Cardiac septum (tissue), 1 donor: ENCODE data around the gene FRYL. TPM values are rescaled to one million over a fixed set of nuclear protein-coding genes. Genes with fewer than 3 reads are reported as not detected.
"Not testable (repeated sequence)": the region's sequence is repeated elsewhere in the genome, so short reads cannot be mapped to it uniquely, and the experiment has no call there.

Source experiments
- DNase-seq: peaks from one replicate; pipeline ENCODE4 v3.0.0-alpha.2; 2020; ENCODE audit warnings: low spot score
- intact Hi-C: fragments of 100-400 bp; cut with DNase I; formaldehyde crosslinking; loops from one replicate; pipeline ENCODE4 v1.14.0; 2022
- total RNA-seq: library from RNA; stranded (reverse); fragmentation: NEBNext Ultra II Directional; extraction: Animal tissue kit (Norgen Biotek cat#: 25700); gene quantifications from one replicate; pipeline ENCODE4 v1.2.1, GENCODE V29; 2021
- donor health status: DM: no; HTN: no; CAD: no.

The FRYL gene
- total RNA-seq, 1 donor from 2014 or later: 41.0 TPM

DNA sequence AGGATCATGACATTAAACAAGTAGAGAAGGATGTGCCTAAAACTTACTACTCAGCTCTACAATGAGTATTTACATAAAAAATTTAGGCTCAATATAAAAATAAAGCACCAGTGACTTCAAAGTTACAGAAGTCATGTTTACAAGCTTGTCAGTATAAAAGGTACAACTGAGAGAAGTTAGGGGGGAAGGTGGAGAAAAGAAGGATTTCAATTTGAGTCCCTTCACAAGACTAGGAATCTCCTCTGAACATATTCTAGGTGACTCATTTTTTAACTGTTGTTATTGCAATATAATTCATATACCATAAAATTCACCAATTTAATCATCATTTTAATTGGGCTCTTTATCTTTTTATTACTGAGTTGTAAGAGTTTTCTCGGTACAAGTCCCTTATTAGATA, 26.9 kb downstream of the FRYL start:
- no peak for DNase-seq
- intact Hi-C loops: no loop called here

GRCh38 chr4:48752726-48753125, 27.4 kb downstream of the FRYL start:
- no peak for DNase-seq
- intact Hi-C loops: no loop called here

- DNase-seq: no peak
- intact Hi-C loops: no loop called here
Measured at GRCh38 chr4:48752246-48752645, 27.8 kb downstream of the FRYL start.

DNA sequence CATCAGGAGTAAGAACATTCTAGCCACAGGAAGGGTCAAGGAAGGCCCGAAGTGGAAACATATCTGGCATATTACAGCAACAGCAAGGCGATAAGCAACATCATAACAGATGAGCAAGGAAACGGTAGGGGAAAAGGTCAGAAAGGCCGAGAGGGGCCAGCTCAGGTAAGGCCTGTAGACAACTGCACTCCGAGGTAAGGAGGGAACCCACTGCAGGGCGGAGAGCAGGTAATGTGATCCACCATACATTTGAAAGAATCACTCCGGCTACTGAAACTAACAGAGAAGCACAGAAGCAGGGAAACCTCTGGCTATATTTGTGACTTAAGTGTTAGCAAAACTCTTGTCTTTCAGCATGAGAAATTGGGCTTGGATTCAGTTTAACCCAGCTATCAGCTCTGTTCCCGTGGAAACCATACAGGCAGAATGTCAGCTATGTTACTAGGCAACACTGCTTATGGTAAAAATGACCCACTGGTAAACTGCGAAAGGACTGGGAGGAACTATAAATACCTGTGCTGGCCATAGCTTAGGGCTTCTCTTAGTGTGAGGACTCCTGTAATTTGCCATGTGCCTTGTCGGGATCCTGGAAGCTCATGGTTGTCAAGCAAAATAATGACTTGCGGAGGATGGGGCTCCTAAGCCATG, 31.0 kb downstream of the FRYL start:
- intact Hi-C loops: no loop called here
- DNase-seq: no peak

- DNase-seq: no peak
- intact Hi-C loops: no loop called here
Measured at GRCh38 chr4:48746608-48747362, 33.3 kb downstream of the FRYL start.

DNA sequence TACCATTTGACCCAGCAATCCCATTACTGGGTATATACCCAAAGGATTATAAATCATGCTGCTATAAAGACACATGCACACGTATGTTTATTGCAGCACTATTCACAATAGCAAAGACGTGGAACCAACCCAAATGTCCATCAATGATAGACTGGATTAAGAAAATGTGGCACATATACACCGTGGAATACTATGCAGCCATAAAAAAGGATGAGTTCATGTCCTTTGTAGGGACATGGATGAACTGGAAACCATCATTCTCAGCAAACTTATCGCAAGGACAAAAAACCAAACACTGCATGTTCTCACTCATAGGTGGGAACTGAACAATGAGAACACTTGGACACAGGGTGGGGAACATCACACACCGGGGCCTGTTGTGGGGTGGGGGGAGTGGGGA, 34.9 kb downstream of the FRYL start:
- intact Hi-C loops, DNase-seq: not testable (repeated sequence)

DNA sequence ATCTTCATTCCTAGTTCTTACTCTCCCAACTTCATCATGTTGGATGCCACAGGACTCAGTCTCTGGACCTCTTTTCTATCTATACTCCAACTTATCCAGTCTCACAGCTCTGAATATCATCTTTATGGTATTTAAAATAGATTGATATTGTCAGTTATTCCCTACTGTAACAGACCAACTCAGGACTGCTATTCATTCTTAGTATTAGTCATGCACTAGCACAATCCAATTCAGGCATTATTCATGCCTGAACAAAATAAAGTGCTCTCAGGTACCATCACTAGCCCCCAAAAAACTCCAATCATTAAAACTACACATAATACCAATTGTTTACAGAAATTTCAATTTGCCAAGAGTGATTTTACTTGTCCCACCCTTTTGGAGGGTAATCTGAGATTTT, 37.7 kb downstream of the FRYL start:
- intact Hi-C loops: no loop called here
- DNase-seq: no peak

DNA sequence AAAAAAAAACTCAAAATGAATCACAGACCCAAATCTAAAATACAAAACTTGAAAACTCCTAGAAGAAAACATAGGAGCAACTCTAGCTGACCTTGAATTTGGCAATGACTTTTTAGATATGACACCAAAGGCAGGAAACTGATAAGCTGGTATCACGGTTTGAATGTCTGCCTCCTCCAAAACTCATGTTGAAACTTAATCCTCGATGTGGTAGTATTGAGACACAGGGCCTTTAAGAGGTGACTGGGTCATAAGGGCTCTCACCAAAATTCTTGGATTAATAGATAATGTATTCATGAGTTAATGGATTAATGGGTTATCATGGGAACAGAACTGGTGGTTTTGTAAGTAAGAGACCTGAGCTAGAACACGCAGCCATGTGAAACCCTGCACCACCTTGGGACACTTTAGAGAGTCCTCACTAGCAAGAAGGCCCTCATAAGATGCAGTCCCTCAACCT, 40.5 kb downstream of the FRYL start:
- DNase-seq: no peak
- intact Hi-C loops: no loop called here

DNA sequence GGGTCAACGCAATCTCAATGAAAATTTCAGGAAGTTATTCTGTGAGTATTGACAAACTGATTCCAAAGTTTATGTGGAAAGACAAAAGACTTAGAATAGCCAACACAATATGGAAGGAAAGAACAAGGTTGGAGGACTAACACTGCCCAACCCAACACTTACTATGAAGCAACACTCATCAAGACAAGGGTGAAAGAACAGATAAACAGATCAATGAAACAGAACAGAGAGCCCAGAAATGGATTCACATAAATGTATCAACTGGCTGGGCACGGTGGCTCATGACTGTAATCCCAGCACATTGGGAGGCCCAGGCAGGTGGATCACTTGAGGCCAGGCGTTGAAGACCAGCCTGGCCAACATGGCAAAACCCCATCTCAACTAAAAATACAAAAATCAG, 41.2 kb downstream of the FRYL start:
- DNase-seq: no peak
- intact Hi-C loops: no loop called here

DNA sequence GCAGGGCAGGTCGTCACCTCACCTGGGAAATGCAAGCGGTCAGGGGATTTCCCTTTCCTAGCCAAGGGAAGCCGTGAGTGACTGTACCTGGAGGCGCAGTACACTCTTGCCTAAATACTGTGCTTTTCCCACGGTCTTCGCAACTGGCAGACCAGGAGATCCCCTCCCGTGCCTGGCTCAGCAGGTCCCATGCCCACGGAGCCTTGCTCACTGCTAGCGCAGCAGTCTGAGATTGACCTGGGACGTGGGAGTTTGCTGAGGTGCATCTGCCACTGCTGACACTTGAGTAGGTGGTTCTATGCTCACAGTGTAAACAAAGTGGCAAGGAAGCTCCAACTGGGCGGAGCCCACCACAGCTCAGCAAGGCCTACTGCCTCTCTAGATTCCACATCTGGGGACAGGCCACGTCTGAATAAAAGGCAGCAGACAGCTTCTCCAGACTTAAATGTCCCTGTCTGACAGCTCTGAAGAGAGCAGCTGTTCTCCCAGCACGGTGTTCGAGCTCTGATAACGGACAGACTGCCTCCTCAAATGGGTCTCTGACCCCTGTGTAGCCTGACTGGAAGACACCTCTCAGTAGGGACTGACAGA, 51.1 kb downstream of the FRYL start:
- intact Hi-C loops: loop anchor here (10.0 kb wide), 1 partner anchor 46 kb away; no protein-coding TSS in a partner anchor
- DNase-seq: not testable (repeated sequence)

- intact Hi-C loops: loop anchor here (10.0 kb wide), 1 partner anchor 47 kb away; no protein-coding TSS in a partner anchor
Measured at GRCh38 chr4:48727666-48728459, 52.2 kb downstream of the FRYL start.

DNA sequence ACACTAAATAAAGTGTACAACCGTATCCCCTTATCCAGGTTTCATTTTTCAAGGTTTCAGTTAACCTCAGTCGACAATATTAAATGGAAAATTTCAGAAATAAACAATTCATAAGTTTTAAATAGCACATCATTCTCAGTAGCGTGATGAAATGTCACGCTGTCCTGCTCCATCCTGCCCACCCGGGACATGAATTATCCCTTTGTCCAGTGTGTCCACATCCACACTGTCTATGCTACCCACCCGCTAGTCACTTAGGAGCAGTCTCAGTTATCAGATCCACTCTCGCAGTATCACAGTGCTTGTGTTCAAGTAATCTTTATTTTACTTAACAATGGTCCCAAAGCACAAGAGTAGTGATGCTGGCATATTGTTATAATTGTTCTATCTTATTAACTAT, 54.7 kb downstream of the FRYL start:
- DNase-seq: no peak
- intact Hi-C loops: loop anchor here (10.0 kb wide), 1 partner anchor 49 kb away; no protein-coding TSS in a partner anchor

More at GRCh38 chr4:48727666-48728459, 52.2 kb downstream of the FRYL start:
- no peak for DNase-seq

GRCh38 chr4:48722509-48723446, 57.3 kb downstream of the FRYL start:
- no peak for DNase-seq
- intact Hi-C loops: loop anchor here (10.0 kb wide), 1 partner anchor 52 kb away; no protein-coding TSS in a partner anchor

GRCh38 chr4:48720459-48720858, 59.6 kb downstream of the FRYL start:
- no peak for DNase-seq
- intact Hi-C loops: loop anchor here (10.0 kb wide), 1 partner anchor 54 kb away; no protein-coding TSS in a partner anchor

DNA sequence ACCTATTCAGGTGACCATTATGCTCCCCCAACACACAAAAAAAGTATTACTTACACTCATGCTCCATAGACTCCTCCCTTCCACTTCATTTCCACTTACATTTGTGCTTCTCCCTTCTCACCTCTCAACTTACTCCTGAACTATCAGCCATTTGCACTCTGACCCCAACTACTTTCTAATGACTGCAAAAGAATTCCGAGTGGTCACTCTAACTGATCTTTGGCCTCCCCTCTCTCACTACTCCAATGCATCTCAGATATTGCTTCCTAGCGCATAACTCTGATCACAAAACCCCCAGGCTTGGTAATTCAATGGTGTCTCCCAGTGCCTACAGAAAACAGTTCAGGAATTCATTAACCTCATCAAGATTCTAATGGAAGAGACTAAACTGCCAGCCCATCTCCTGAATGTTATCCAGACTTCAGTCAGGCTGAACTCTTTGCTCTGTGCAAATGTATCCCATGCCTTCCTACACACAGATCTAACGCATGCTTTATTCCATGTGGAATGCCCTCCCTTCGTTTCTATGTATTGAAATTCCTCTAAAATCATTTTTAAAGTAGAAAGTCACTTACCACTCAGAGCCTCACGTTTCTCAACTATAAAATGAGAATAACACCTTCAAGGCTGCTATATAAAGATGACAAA, 61.1 kb downstream of the FRYL start:
- intact Hi-C loops: no loop called here
- no peak for DNase-seq

GRCh38 chr4:48716285-48716684, 63.8 kb downstream of the FRYL start:
- DNase-seq, intact Hi-C loops: not testable (repeated sequence)

GRCh38 chr4:48710446-48711209, 69.5 kb downstream of the FRYL start:
- DNase-seq: no peak
- intact Hi-C loops: no loop called here
